ENCODE data around the gene MAP3K10.

The MAP3K10 gene

DNA sequence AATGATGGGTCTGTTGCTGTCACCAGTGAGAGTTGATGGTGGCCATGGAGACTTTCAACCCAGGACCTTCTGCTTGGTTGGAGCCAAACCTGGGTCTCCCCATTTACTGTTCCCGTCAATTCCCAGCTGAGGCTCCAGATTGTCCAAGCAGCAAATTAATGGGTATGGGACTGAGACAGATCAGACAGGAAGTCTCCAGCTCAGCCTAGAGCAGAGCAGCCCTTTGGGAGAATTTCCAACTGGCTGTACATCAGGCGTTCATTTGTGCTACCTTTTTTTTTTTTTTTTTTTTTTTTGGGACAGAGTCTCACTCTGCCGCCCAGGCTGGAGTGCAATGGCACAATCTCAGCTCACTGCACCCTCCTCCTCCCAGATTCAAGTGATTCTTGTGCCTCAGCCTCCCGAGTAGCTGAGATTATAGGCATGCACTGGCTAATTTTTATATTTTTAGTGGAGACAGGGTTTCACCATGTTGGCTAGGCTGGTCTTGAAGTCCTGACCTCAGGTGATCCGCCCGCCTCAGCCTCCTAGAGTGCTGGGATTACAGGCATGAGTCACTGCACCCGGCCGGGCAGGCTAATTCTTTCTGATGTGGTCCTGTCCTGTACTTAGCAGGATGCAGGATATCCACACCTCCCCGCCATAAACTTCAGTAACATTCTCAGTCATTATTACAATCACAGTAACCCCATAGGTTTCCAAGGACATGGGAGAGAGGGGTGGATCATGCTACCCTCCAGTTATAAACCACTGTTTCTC lies 9.3 kb downstream of the MAP3K10 start:
- H3K4me3 ChIP-seq (ENCODE audit: severe bottlenecking), result no peak overlapping the region
- TF ChIP-seq, protein P1, sequence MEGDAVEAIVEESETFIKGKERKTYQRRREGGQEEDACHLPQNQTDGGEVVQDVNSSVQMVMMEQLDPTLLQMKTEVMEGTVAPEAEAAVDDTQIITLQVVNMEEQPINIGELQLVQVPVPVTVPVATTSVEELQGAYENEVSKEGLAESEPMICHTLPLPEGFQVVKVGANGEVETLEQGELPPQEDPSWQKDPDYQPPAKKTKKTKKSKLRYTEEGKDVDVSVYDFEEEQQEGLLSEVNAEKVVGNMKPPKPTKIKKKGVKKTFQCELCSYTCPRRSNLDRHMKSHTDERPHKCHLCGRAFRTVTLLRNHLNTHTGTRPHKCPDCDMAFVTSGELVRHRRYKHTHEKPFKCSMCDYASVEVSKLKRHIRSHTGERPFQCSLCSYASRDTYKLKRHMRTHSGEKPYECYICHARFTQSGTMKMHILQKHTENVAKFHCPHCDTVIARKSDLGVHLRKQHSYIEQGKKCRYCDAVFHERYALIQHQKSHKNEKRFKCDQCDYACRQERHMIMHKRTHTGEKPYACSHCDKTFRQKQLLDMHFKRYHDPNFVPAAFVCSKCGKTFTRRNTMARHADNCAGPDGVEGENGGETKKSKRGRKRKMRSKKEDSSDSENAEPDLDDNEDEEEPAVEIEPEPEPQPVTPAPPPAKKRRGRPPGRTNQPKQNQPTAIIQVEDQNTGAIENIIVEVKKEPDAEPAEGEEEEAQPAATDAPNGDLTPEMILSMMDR (IDR thresholded peaks at IDR 0.05; ENCODE audit: poor library complexity, severe bottlenecking), result no peak
- H3K36me3 ChIP-seq (ENCODE audit: low read depth), result peaks cover 6% of the 10 kb centered on the region
- H3K9me3 ChIP-seq (ENCODE audit: severe bottlenecking), result no peaks in the 10 kb centered on the region
- no peak for DNase-seq (ENCODE audit: low spot score)
- no peaks in the 10 kb centered on the region for H3K4me1 ChIP-seq (ENCODE audit: insufficient read depth, poor library complexity, severe bottlenecking)
- H3K27ac ChIP-seq (ENCODE audit: poor library complexity, severe bottlenecking), result no peak overlapping the region
- peak; percentile 68; the same call in 2 of the 3 replicates for ATAC-seq (ENCODE audit: low read depth)
- H3K27me3 ChIP-seq (ENCODE audit: insufficient read depth, poor library complexity, severe bottlenecking), result no peaks in the 10 kb centered on the region

DNA sequence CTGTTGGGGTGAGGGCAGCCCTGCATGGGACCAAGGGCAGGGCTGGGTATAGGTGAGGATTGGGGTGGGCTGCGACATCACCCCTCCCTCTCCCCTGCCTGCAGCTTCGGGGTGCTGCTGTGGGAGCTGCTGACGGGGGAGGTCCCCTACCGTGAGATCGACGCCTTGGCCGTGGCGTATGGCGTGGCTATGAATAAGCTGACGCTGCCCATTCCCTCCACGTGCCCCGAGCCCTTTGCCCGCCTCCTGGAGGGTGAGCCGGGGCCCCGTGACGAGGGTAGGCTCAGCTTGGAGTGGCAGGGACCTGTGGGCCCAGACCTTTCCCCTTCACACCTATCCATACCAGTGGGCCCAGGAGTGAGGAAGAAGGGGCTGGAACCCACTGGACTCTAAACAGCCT lies 13.2 kb downstream of the MAP3K10 start:
- H3K4me3 ChIP-seq (ENCODE audit: severe bottlenecking), result no peak overlapping the region
- H3K9me3 ChIP-seq (ENCODE audit: severe bottlenecking), result no peaks in the 10 kb centered on the region
- H3K4me1 ChIP-seq (ENCODE audit: insufficient read depth, poor library complexity, severe bottlenecking), result no peaks in the 10 kb centered on the region
- TF ChIP-seq, protein P1 (IDR thresholded peaks at IDR 0.05; ENCODE audit: poor library complexity, severe bottlenecking), result no peak
- no peaks in the 10 kb centered on the region for H3K27me3 ChIP-seq (ENCODE audit: insufficient read depth, poor library complexity, severe bottlenecking)
- ATAC-seq (ENCODE audit: low read depth) (no peak), DNase-seq (ENCODE audit: low spot score) (no peak)
- peaks cover 6% of the 10 kb centered on the region for H3K36me3 ChIP-seq (ENCODE audit: low read depth)
- H3K27ac ChIP-seq (ENCODE audit: poor library complexity, severe bottlenecking), result no peak overlapping the region

DNA sequence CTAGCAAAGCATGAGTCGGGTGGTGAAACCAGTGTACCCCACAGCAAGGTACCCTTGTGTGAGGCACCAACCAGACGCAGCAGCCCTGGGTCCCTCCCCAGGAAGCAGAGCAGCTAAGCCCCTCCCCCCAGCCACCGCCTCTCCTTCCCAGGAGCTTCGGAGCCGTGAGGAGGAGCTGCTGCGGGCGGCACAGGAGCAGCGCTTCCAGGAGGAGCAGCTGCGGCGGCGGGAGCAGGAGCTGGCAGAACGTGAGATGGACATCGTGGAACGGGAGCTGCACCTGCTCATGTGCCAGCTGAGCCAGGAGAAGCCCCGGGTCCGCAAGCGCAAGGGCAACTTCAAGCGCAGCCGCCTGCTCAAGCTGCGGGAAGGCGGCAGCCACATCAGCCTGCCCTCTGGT lies 14.5 kb downstream of the MAP3K10 start:
- Histone ChIP-seq H3K27me3 (ENCODE audit: insufficient read depth, poor library complexity, severe bottlenecking) (no peaks in the 10 kb centered on the region), H3K4me1 (ENCODE audit: insufficient read depth, poor library complexity, severe bottlenecking) (no peaks in the 10 kb centered on the region), H3K9me3 (ENCODE audit: severe bottlenecking) (no peaks in the 10 kb centered on the region), H3K27ac (ENCODE audit: poor library complexity, severe bottlenecking) (no peak overlapping the region), H3K36me3 (ENCODE audit: low read depth) (peaks cover 12% of the 10 kb centered on the region), H3K4me3 (ENCODE audit: severe bottlenecking) (no peak overlapping the region)
- TF ChIP-seq, protein P1 (IDR thresholded peaks at IDR 0.05; ENCODE audit: poor library complexity, severe bottlenecking), result no peak
- DNase-seq (ENCODE audit: low spot score) (no peak), ATAC-seq (ENCODE audit: low read depth) (no peak)

- Histone ChIP-seq H3K4me1 (ENCODE audit: insufficient read depth, poor library complexity, severe bottlenecking) (no peaks in the 10 kb centered on the region), H3K4me3 (ENCODE audit: severe bottlenecking) (no peak overlapping the region), H3K27me3 (ENCODE audit: insufficient read depth, poor library complexity, severe bottlenecking) (no peaks in the 10 kb centered on the region), H3K36me3 (ENCODE audit: low read depth) (peaks cover 9% of the 10 kb centered on the region), H3K27ac (ENCODE audit: poor library complexity, severe bottlenecking) (no peak overlapping the region), H3K9me3 (ENCODE audit: severe bottlenecking) (no peaks in the 10 kb centered on the region)
- ATAC-seq (ENCODE audit: low read depth) (no peak), DNase-seq (ENCODE audit: low spot score) (no peak)
- TF ChIP-seq, protein P1 (IDR thresholded peaks at IDR 0.05; ENCODE audit: poor library complexity, severe bottlenecking), result no peak
Observed at GRCh38 chr19:40208602-40209001, 17.4 kb downstream of the MAP3K10 start.

- peaks cover under 1% of the 10 kb centered on the region for H3K27me3 ChIP-seq (ENCODE audit: insufficient read depth, poor library complexity, severe bottlenecking)
- TF ChIP-seq, protein P1 (IDR thresholded peaks at IDR 0.05; ENCODE audit: poor library complexity, severe bottlenecking), result no peak
- no peaks in the 10 kb centered on the region for H3K4me1 ChIP-seq (ENCODE audit: insufficient read depth, poor library complexity, severe bottlenecking)
- DNase-seq (ENCODE audit: low spot score) (no peak), ATAC-seq (ENCODE audit: low read depth) (no peak)
- 0 out of 2 replicates have a peak, but pooled peaks cover 6% of the 10 kb centered on the region for H3K36me3 ChIP-seq (ENCODE audit: low read depth)
- H3K4me3 ChIP-seq (ENCODE audit: severe bottlenecking), result no peak overlapping the region
- no peaks in the 10 kb centered on the region for H3K9me3 ChIP-seq (ENCODE audit: severe bottlenecking)
- no peak overlapping the region for H3K27ac ChIP-seq (ENCODE audit: poor library complexity, severe bottlenecking)
Observed at GRCh38 chr19:40210889-40211288, 19.7 kb downstream of the MAP3K10 start.
